CD8-positive, alpha-beta memory T cell (primary cell): Measurements from ENCODE around the gene GPS2. TPM values are rescaled to one million over a fixed set of nuclear protein-coding genes. Genes with fewer than 3 reads are reported as not detected.
"Not testable (repeated sequence)": the region's sequence is repeated elsewhere in the genome, so short reads cannot be mapped to it uniquely, and the experiment has no call there.

Experiments
- CTCF ChIA-PET: fragments of 350-600 bp; sonication (Branson Sonifier 250); formaldehyde crosslinking; loops from one replicate; lab custom pipeline; 2021; ENCODE audit warnings: antibody characterized with exemption; lab: Charles Lee
- POLR2A ChIA-PET: fragments of 350-600 bp; sonication (Branson Sonifier 250); formaldehyde crosslinking; loops from one replicate; lab custom pipeline; 2021; ENCODE audit warnings: antibody characterized with exemption; lab: Charles Lee
- DNase-seq, 5 donors: peaks; one replicate each; pipeline versions ENCODE4 v3.0.0 to v3.0.0-alpha.2; 2020 to 2022; ENCODE audit warnings: mixed read lengths in 1 of 5
- H3K27ac ChIP-seq: one replicate; pipeline ENCODE4 v1.7.0; 2013; ENCODE audit warnings: low read depth, mild to moderate bottlenecking, low read length, moderate library complexity
- H3K27me3 ChIP-seq: 2 replicates; pipeline ENCODE4 v1.7.0; 2013; ENCODE audit warnings: low read length, mild to moderate bottlenecking; ENCODE audit not compliant: insufficient read depth, poor library complexity, severe bottlenecking
- H3K36me3 ChIP-seq: 2 replicates; pipeline ENCODE4 v1.7.0; 2013; ENCODE audit warnings: mild to moderate bottlenecking, low read length, moderate library complexity; ENCODE audit not compliant: insufficient read depth
- H3K4me1 ChIP-seq: 2 replicates; pipeline ENCODE4 v1.7.0; 2013; ENCODE audit warnings: mild to moderate bottlenecking, low read length, moderate library complexity; ENCODE audit not compliant: insufficient read depth
- H3K4me3 ChIP-seq: 2 replicates; pipeline ENCODE4 v1.7.0; 2013; ENCODE audit warnings: mild to moderate bottlenecking, low read length
- H3K9me3 ChIP-seq: 2 replicates; pipeline ENCODE4 v1.7.0; 2013; ENCODE audit warnings: mild to moderate bottlenecking, low read length
- H3K27ac Mint-ChIP-seq, 8 donors: one replicate each; pipeline ENCODE4 v1.8.0; 2020 to 2021; ENCODE audit warnings: mixed read lengths in 8 of 8, mild to moderate bottlenecking in 6 of 8, inconsistent platforms in 3 of 8, moderate library complexity in 3 of 8
- H3K27me3 Mint-ChIP-seq, 2 donors: one replicate each; pipeline ENCODE4 v1.8.0; 2020 to 2021; ENCODE audit warnings: mixed read lengths in 2 of 2, mild to moderate bottlenecking in 1 of 2, moderate library complexity in 1 of 2
- H3K36me3 Mint-ChIP-seq, 3 donors: one replicate each; pipeline ENCODE4 v1.8.0; 2020 to 2021; ENCODE audit warnings: mixed read lengths in 3 of 3, inconsistent platforms in 1 of 3, mild to moderate bottlenecking in 1 of 3
- H3K4me1 Mint-ChIP-seq, 3 donors: one replicate each; pipeline ENCODE4 v1.8.0; 2020 to 2021; ENCODE audit warnings: mixed read lengths in 3 of 3, inconsistent platforms in 1 of 3, mild to moderate bottlenecking in 1 of 3
- H3K4me3 Mint-ChIP-seq, 7 donors: one replicate each; pipeline ENCODE4 v1.8.0; 2020 to 2021; ENCODE audit warnings: mixed read lengths in 7 of 7, mild to moderate bottlenecking in 6 of 7, moderate library complexity in 4 of 7, inconsistent platforms in 2 of 7
- H3K9me3 Mint-ChIP-seq, 5 donors: one replicate each; pipeline ENCODE4 v1.8.0; 2020 to 2022; ENCODE audit warnings: mixed read lengths in 5 of 5, mild to moderate bottlenecking in 3 of 5, moderate library complexity in 2 of 5, inconsistent platforms in 1 of 5
- polyA plus RNA-seq: library from polyadenylated mRNA; unstranded; fragments of 300-500 nt; fragmentation: Illumina TruSeq; gene quantifications from one replicate; pipeline ENCODE4 v1.2.3, GENCODE V29; 2021
- total RNA-seq, 2 experiments: library from RNA; stranded (reverse); gene quantifications; one replicate each; pipeline ENCODE4 v1.2.3, GENCODE V29; 2021

GPS2 gene
- total and polyA plus RNA-seq, 3 experiments from 2014 or later, result 81.1 to 116 (median 85.2) TPM

GRCh38 chr17:7347630-7348477, 32.7 kb upstream of the GPS2 start:
- peaks cover 51% of the 10 kb centered on the region for H3K36me3 ChIP-seq
- POLR2A ChIA-PET, result interaction anchor here (0.7 kb wide), 1 partner anchor 11 kb away, joined by 3 read pairs; the partner anchor contains the start of gene ACAP1
- CTCF ChIA-PET, result interaction anchor here (0.9 to 9.3 kb wide), 5 partner anchors 12 to 24 kb away, joined by 3 to 79 read pairs (median 4); partner anchors contain the start of genes ACAP1 and NEURL4
- Mint-ChIP-seq H3K9me3 (no peaks in the 10 kb centered on the region), H3K4me3 (no peak overlapping the region), H3K27me3 (no peaks in the 10 kb centered on the region), H3K36me3 (peaks cover 0 to 70% (median 13%) of the 10 kb centered on the region in 3 donors), H3K4me1 (peaks cover 23 to 48% (median 26%) of the 10 kb centered on the region in 3 donors), H3K27ac (peak overlapping the region in 6 of 8 donors; percentile 17 to 96 (median 84))
- DNase-seq, result no peak
- no peaks in the 10 kb centered on the region for H3K27me3 ChIP-seq
- no peak overlapping the region for H3K27ac ChIP-seq
- no peaks in the 10 kb centered on the region for H3K9me3 ChIP-seq
- no peak overlapping the region for H3K4me3 ChIP-seq
- H3K4me1 ChIP-seq, result peaks cover 22% of the 10 kb centered on the region

- no peak overlapping the region for H3K4me3 Mint-ChIP-seq
- CTCF ChIA-PET, result interaction anchor here (1.8 to 9.3 kb wide), 3 partner anchors 11 to 51 kb away, joined by 4 to 79 read pairs (median 14); partner anchors contain the start of gene ACAP1
- H3K36me3 Mint-ChIP-seq, result peaks cover 0 to 73% (median 13%) of the 10 kb centered on the region in 3 donors
These were observed 31.8 kb upstream of the GPS2 start for GRCh38 chr17:7346761-7347614.

GRCh38 chr17:7343250-7343649, 28.1 kb upstream of the GPS2 start:
- Mint-ChIP-seq H3K27me3 (no peaks in the 10 kb centered on the region), H3K4me3 (no peak overlapping the region), H3K36me3 (peaks cover 0 to 82% (median 17%) of the 10 kb centered on the region in 3 donors), H3K9me3 (no peaks in the 10 kb centered on the region), H3K4me1 (peaks cover 15 to 32% (median 25%) of the 10 kb centered on the region in 3 donors), H3K27ac (peak overlapping the region in 3 of 8 donors; percentile 75 to 81 (median 78))
- Histone ChIP-seq H3K36me3 (peaks cover 72% of the 10 kb centered on the region), H3K27me3 (no peaks in the 10 kb centered on the region), H3K4me3 (no peak overlapping the region), H3K9me3 (no peaks in the 10 kb centered on the region), H3K4me1 (peaks cover 19% of the 10 kb centered on the region), H3K27ac (no peak overlapping the region)
- ChIA-PET POLR2A (interaction anchor here (1.0 to 1.5 kb wide), 2 partner anchors 38 to 39 kb away, joined by 4 read pairs; no protein-coding TSS in a partner anchor), CTCF (interaction anchor here (1.4 to 9.3 kb wide), 4 partner anchors 7 to 62 kb away, joined by 3 to 79 read pairs (median 10); partner anchors contain the start of genes ACAP1 and SLC2A4)
- no peak for DNase-seq

More at GRCh38 chr17:7346761-7347614, 31.8 kb upstream of the GPS2 start:
- Mint-ChIP-seq H3K27me3 (no peaks in the 10 kb centered on the region), H3K9me3 (no peaks in the 10 kb centered on the region), H3K4me1 (peaks cover 17 to 40% (median 20%) of the 10 kb centered on the region in 3 donors), H3K27ac (peak overlapping the region in 5 of 8 donors; percentile 16 to 92 (median 74))
- POLR2A ChIA-PET, result interaction anchor here (1.1 kb wide), 1 partner anchor 17 kb away, joined by 4 read pairs; the partner anchor contains the start of gene NEURL4
- no peak for DNase-seq
- no peak overlapping the region for H3K4me3 ChIP-seq
- peaks cover 57% of the 10 kb centered on the region for H3K36me3 ChIP-seq
- peaks cover 15% of the 10 kb centered on the region for H3K4me1 ChIP-seq
- H3K27me3 ChIP-seq, result no peaks in the 10 kb centered on the region
- no peaks in the 10 kb centered on the region for H3K9me3 ChIP-seq
- no peak overlapping the region for H3K27ac ChIP-seq

- CTCF ChIA-PET, result interaction anchor here (0.7 to 8.9 kb wide), 4 partner anchors 9 to 62 kb away, joined by 3 to 85 read pairs (median 4); partner anchors contain the start of genes NEURL4 and TMEM95
- H3K27ac ChIP-seq, result no peak overlapping the region
- Mint-ChIP-seq H3K27me3 (no peaks in the 10 kb centered on the region), H3K4me3 (peak overlapping the region in 1 of 7 donors; percentile 59), H3K9me3 (no peaks in the 10 kb centered on the region), H3K4me1 (peaks cover 26 to 41% (median 38%) of the 10 kb centered on the region in 3 donors), H3K36me3 (peaks cover 0 to 80% (median 16%) of the 10 kb centered on the region in 3 donors), H3K27ac (peak overlapping the region in 4 of 8 donors; percentile 58 to 75 (median 67))
- peaks cover 29% of the 10 kb centered on the region for H3K4me1 ChIP-seq
- no peaks in the 10 kb centered on the region for H3K27me3 ChIP-seq
- peaks cover 58% of the 10 kb centered on the region for H3K36me3 ChIP-seq
- no peak overlapping the region for H3K4me3 ChIP-seq
- POLR2A ChIA-PET, result no interaction called here
- H3K9me3 ChIP-seq, result no peaks in the 10 kb centered on the region
- DNase-seq, result peak in 1 of 5 donors; percentile 36
These were observed 26.7 kb upstream of the GPS2 start for GRCh38 chr17:7341842-7342241.

GRCh38 chr17:7340179-7340578, 25.0 kb upstream of the GPS2 start:
- CTCF ChIA-PET, result interaction anchor here (8.9 kb wide), 1 partner anchor 15 kb away, joined by 85 read pairs; the partner anchor contains the start of gene NEURL4
- H3K27ac Mint-ChIP-seq, result peak overlapping the region in 6 of 8 donors; percentile 32 to 72 (median 54)
- no peaks in the 10 kb centered on the region for H3K9me3 ChIP-seq
- no peak for DNase-seq
- H3K4me3 Mint-ChIP-seq, result peak overlapping the region in 3 of 7 donors; percentile 37 to 89 (median 68)
- no peak overlapping the region for H3K27ac ChIP-seq
- H3K27me3 Mint-ChIP-seq, result no peaks in the 10 kb centered on the region
- peaks cover 36 to 50% (median 45%) of the 10 kb centered on the region in 3 donors for H3K4me1 Mint-ChIP-seq
- H3K27me3 ChIP-seq, result no peaks in the 10 kb centered on the region
- POLR2A ChIA-PET, result no interaction called here
- H3K36me3 ChIP-seq, result peaks cover 42% of the 10 kb centered on the region
- H3K4me1 ChIP-seq, result peaks cover 40% of the 10 kb centered on the region
- H3K36me3 Mint-ChIP-seq, result peaks cover 0 to 70% (median 13%) of the 10 kb centered on the region in 3 donors
- no peaks in the 10 kb centered on the region for H3K9me3 Mint-ChIP-seq
- H3K4me3 ChIP-seq, result no peak overlapping the region

GRCh38 chr17:7337600-7337999, 22.4 kb upstream of the GPS2 start:
- H3K36me3 Mint-ChIP-seq, result peaks cover 0 to 47% (median 7%) of the 10 kb centered on the region in 3 donors
- H3K27me3 Mint-ChIP-seq, H3K9me3 ChIP-seq, H3K27me3 ChIP-seq, H3K9me3 Mint-ChIP-seq, DNase-seq, H3K27ac ChIP-seq: not testable (repeated sequence)
- CTCF ChIA-PET, result interaction anchor here (1.0 to 8.9 kb wide), 9 partner anchors 10 to 99 kb away, joined by 3 to 85 read pairs (median 18); partner anchors contain the start of genes NEURL4, TMEM102, TMEM256 and TMEM95
- peak overlapping the region; percentile 99 for H3K4me3 ChIP-seq
- H3K4me1 Mint-ChIP-seq, result peaks cover 43 to 62% (median 59%) of the 10 kb centered on the region in 3 donors
- peak overlapping the region; percentile 88 to 98 (median 93) for H3K4me3 Mint-ChIP-seq
- POLR2A ChIA-PET, result interaction anchor here (1.2 to 2.2 kb wide), 9 partner anchors 8 to 223 kb away, joined by 4 to 24 read pairs (median 9); partner anchors contain the start of genes GPS2, SENP3 and TMEM256
- peaks cover 21% of the 10 kb centered on the region for H3K36me3 ChIP-seq
- H3K4me1 ChIP-seq, result peaks cover 60% of the 10 kb centered on the region
- peak overlapping the region; percentile 21 to 98 (median 96) for H3K27ac Mint-ChIP-seq
